PC-3 (cell line): ENCODE measurements around the gene MAMDC2. TPM values are rescaled to one million over a fixed set of nuclear protein-coding genes. Genes with fewer than 3 reads are reported as not detected.

ENCODE experiments used
- ATAC-seq: fragments of 200-7000 bp; cut with Tn5 transposase; 2 replicates; pipeline ENCODE4 v1.9.1; 2020; ENCODE audit warnings: mild to moderate bottlenecking, moderate library complexity
- BruUV-seq: library from RNA; stranded (reverse); fragments of 400-500 nt; replicated peaks from 2 replicates; lab custom pipeline; 2021; lab: Mats Ljungman, UMichigan
- CTCF ChIA-PET: fragments of 300-600 bp; sonication (Branson Sonifier 250); formaldehyde crosslinking; loops from one replicate; lab custom pipeline; 2022; ENCODE audit warnings: antibody characterized with exemption; lab: Charles Lee
- POLR2A ChIA-PET: fragments of 300-600 bp; sonication (Branson Sonifier 250); formaldehyde crosslinking; loops from one replicate; lab custom pipeline; 2022; ENCODE audit warnings: antibody characterized with exemption; ENCODE audit not compliant: unreplicated experiment; lab: Charles Lee
- DNase-seq: peaks from one replicate; pipeline ENCODE4 v3.0.0-alpha.2; 2015
- H2AFZ ChIP-seq: fragments of 300-600 bp; sonication (generic); 2 replicates; pipeline ENCODE4 v1.6.0; 2016; ENCODE audit warnings: antibody characterized with exemption, low read length
- H3F3A ChIP-seq: fragments of 300-600 bp; sonication (generic); one replicate; pipeline ENCODE4 v1.6.0; 2017; ENCODE audit warnings: antibody characterized with exemption, low read length, control low read depth, mild to moderate bottlenecking; ENCODE audit not compliant: unreplicated experiment
- H3K27ac ChIP-seq: fragments of 300-600 bp; sonication (generic); 2 replicates; pipeline ENCODE4 v1.5.1; 2016; ENCODE audit warnings: mild to moderate bottlenecking, low read length
- H3K27me3 ChIP-seq: fragments of 300-600 bp; sonication (generic); 2 replicates; pipeline ENCODE4 v1.6.1; 2016; ENCODE audit warnings: low read length, mixed read lengths
- H3K36me3 ChIP-seq: fragments of 300-600 bp; sonication (generic); 2 replicates; pipeline ENCODE4 v1.6.1; 2016; ENCODE audit warnings: low read depth, mixed run types, low read length, mixed read lengths
- H3K4me1 ChIP-seq: fragments of 300-600 bp; sonication (generic); 2 replicates; pipeline ENCODE4 v1.5.1; 2016; ENCODE audit warnings: low read length; ENCODE audit not compliant: insufficient read depth
- H3K4me2 ChIP-seq: fragments of 300-600 bp; sonication (generic); 2 replicates; pipeline ENCODE4 v1.6.0; 2016; ENCODE audit warnings: low read length
- H3K4me3 ChIP-seq: fragments of 300-600 bp; sonication (generic); 2 replicates; pipeline ENCODE4 v1.5.1; 2016; ENCODE audit warnings: mild to moderate bottlenecking, low read length, mixed read lengths
- H3K79me2 ChIP-seq: fragments of 300-600 bp; sonication (generic); 2 replicates; pipeline ENCODE4 v1.6.1; 2017; ENCODE audit warnings: low read length, mixed read lengths
- H3K9ac ChIP-seq: fragments of 300-600 bp; sonication (generic); 2 replicates; pipeline ENCODE4 v1.6.0; 2016; ENCODE audit warnings: mild to moderate bottlenecking, low read length
- H3K9me2 ChIP-seq: fragments of 300-600 bp; sonication (generic); replicated peaks from 2 replicates; pipeline ENCODE4 v1.6.1; 2016; ENCODE audit warnings: mixed run types, low read length, mixed read lengths
- H3K9me3 ChIP-seq: fragments of 300-600 bp; sonication (generic); 2 replicates; pipeline ENCODE4 v1.6.1; 2016; ENCODE audit warnings: low read length, mixed read lengths
- H4K20me1 ChIP-seq: fragments of 300-600 bp; sonication (generic); 2 replicates; pipeline ENCODE4 v1.6.1; 2016; ENCODE audit warnings: low read length, mixed read lengths
- EZH2 ChIP-seq: fragments of 300-600 bp; sonication (generic); IDR thresholded peaks from one replicate; pipeline ENCODE4 v1.6.1; 2017; ENCODE audit warnings: antibody characterized with exemption, mild to moderate bottlenecking, low read length; ENCODE audit not compliant: unreplicated experiment
- EZH2phosphoT487 ChIP-seq: fragments of 300-600 bp; sonication (generic); IDR thresholded peaks from 2 replicates; pipeline ENCODE4 v1.6.1; 2018; ENCODE audit warnings: mild to moderate bottlenecking, antibody characterized with exemption, low read length, borderline replicate concordance
- intact Hi-C: fragments of 100-400 bp; cut with micrococcal nuclease; formaldehyde crosslinking; loops from 2 replicates; pipeline ENCODE4 v1.9.0; 2023
- total RNA-seq: library from RNA; depleted of rRNA; stranded (reverse); fragments of >200 nt; gene quantifications from 2 replicates; pipeline ENCODE4 v1.2.3, GENCODE V29; 2014
- TF ChIP-seq, protein P1 (sequence below): fragments of 300-600 bp; sonication (generic); conservative IDR thresholded peaks from 2 replicates; pipeline ENCODE4 v1.5.1; 2017; ENCODE audit warnings: antibody characterized with exemption, low read depth, mild to moderate bottlenecking, low read length

Gene MAMDC2
- total RNA-seq, 1 experiment from 2014 or later: not detected

DNA sequence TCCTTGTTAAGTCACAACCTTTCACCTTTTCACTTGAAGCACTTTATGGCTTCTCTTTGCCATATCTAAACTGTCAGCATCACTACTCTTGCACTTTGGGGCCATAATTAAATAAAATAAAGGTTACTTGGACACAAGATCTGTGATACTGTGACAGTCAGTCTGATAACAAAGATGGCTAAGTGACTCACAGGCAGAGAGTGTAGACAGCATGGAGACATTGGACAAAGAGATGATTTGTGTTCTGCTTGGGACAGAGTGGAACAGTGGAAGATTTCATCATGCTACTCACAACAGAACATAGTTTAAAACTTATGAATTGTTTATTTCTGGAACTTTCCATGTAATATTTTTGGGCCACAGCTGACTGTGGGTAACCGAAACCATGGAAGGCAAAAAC lies 133.5 kb downstream of the MAMDC2 start:
- ChIA-PET CTCF (no interaction called here), POLR2A (no interaction called here)
- no peak overlapping the region for H3K4me2 ChIP-seq
- H3K9ac ChIP-seq: no peak overlapping the region
- no peaks in the 10 kb centered on the region for H3K9me3 ChIP-seq
- intact Hi-C loops: no loop called here
- H3K36me3 ChIP-seq: no peaks in the 10 kb centered on the region
- no peak overlapping the region for H3K4me3 ChIP-seq
- no peak overlapping the region for H2AFZ ChIP-seq
- H3K27ac ChIP-seq: no peak overlapping the region
- H3F3A ChIP-seq: no peaks in the 10 kb centered on the region
- ATAC-seq: no peak
- no peak for DNase-seq
- H4K20me1 ChIP-seq: no peaks in the 10 kb centered on the region
- no peaks in the 10 kb centered on the region for H3K4me1 ChIP-seq
- no peak for TF ChIP-seq EZH2phosphoT487
- TF ChIP-seq, protein P1, sequence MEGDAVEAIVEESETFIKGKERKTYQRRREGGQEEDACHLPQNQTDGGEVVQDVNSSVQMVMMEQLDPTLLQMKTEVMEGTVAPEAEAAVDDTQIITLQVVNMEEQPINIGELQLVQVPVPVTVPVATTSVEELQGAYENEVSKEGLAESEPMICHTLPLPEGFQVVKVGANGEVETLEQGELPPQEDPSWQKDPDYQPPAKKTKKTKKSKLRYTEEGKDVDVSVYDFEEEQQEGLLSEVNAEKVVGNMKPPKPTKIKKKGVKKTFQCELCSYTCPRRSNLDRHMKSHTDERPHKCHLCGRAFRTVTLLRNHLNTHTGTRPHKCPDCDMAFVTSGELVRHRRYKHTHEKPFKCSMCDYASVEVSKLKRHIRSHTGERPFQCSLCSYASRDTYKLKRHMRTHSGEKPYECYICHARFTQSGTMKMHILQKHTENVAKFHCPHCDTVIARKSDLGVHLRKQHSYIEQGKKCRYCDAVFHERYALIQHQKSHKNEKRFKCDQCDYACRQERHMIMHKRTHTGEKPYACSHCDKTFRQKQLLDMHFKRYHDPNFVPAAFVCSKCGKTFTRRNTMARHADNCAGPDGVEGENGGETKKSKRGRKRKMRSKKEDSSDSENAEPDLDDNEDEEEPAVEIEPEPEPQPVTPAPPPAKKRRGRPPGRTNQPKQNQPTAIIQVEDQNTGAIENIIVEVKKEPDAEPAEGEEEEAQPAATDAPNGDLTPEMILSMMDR: no peak
- TF ChIP-seq EZH2: no peak
- H3K9me2 ChIP-seq: no peaks in the 10 kb centered on the region
- no peaks in the 10 kb centered on the region for H3K27me3 ChIP-seq
- no peaks in the 10 kb centered on the region for H3K79me2 ChIP-seq
- BruUV-seq: no TSS peak

DNA sequence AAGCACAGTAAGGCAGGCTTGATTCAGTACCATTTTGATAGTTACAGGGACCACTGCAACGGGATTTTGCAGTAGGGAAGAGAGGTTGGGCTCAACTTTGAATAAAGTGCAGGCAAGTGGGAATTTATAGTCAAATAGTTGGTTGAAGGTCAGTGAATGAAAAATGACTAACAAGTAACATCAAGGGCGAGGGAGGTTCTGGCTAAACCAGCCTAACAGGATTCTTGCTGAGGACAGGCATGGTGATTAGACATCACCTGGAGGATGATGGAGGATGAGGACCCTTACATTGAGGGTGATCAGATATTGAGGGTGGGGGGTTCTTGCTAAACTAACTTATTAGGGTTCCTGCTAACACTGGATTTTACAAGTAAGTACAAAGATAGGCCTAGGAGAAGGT lies 149.1 kb downstream of the MAMDC2 start:
- TF ChIP-seq, protein P1: no peak
- TF ChIP-seq EZH2 (no peak), EZH2phosphoT487 (no peak)
- 0 out of 2 replicates have a peak, but pooled peaks have one; percentile 24 for ATAC-seq

DNA sequence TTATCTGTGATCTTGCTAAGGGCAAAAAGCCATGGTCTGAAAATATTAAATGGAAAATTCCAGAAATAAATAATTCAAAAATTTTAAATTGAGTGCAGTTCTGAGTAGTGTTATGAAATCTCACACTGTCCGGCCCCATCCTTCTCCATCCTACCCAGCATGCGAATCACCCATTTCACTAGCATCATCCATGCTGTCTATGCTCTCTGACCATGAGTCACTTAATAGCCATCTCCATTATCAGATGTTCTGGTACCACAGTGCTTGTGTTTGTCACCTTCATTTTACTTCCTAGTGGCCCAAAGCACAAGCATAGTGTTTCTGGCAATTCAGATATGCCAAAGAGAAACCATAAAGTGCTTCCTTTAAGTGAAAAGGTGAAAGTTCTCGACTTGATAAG lies 151.8 kb downstream of the MAMDC2 start:
- TF ChIP-seq EZH2phosphoT487: no peak
- TF ChIP-seq EZH2: no peak
- TF ChIP-seq, protein P1: no peak
- POLR2A ChIA-PET: no interaction called here
- intact Hi-C loops: no loop called here
- Histone ChIP-seq H3K4me1 (peaks cover 9% of the 10 kb centered on the region; the same call in 1 of the 2 replicates), H3K79me2 (no peaks in the 10 kb centered on the region), H3K4me2 (no peak overlapping the region), H2AFZ (no peak overlapping the region), H3K36me3 (no peaks in the 10 kb centered on the region), H3K9me2 (no peaks in the 10 kb centered on the region), H3K9ac (no peak overlapping the region), H3K4me3 (no peak overlapping the region), H3F3A (no peaks in the 10 kb centered on the region), H3K27ac (no peak overlapping the region), H3K9me3 (no peaks in the 10 kb centered on the region), H3K27me3 (no peaks in the 10 kb centered on the region), H4K20me1 (no peaks in the 10 kb centered on the region)
- ATAC-seq (no peak), DNase-seq (no peak)
- CTCF ChIA-PET: no interaction called here
- BruUV-seq: no TSS peak

More for the DNA sequence above, 149.1 kb downstream of the MAMDC2 start:
- Histone ChIP-seq H3F3A (no peaks in the 10 kb centered on the region), H3K36me3 (no peaks in the 10 kb centered on the region), H3K9ac (no peak overlapping the region), H4K20me1 (no peaks in the 10 kb centered on the region), H3K4me3 (no peak overlapping the region), H3K9me3 (no peaks in the 10 kb centered on the region), H3K27me3 (no peaks in the 10 kb centered on the region), H3K27ac (no peak overlapping the region), H3K4me1 (peaks cover 9% of the 10 kb centered on the region; the same call in 1 of the 2 replicates), H2AFZ (no peak overlapping the region), H3K4me2 (peak overlapping the region; percentile 35; the same call in 1 of the 2 replicates), H3K9me2 (no peaks in the 10 kb centered on the region), H3K79me2 (no peaks in the 10 kb centered on the region)
- peak; percentile 71 for DNase-seq
- ChIA-PET POLR2A (no interaction called here), CTCF (no interaction called here)
- BruUV-seq: no TSS peak
- intact Hi-C loops: no loop called here
